Neural cell (in vitro differentiated cells): ENCODE data around the gene LRRC1.

Source experiments
- CTCF ChIP-seq: fragments of 450-650 bp; IDR thresholded peaks from 2 replicates; pipeline ENCODE4 v1.5.1; 2014; ENCODE audit warnings: antibody characterized with exemption, mild to moderate bottlenecking, moderate library complexity; ENCODE audit not compliant: poor library complexity, severe bottlenecking
- EP300 ChIP-seq: fragments of 450-650 bp; conservative IDR thresholded peaks from 2 replicates; pipeline ENCODE4 v1.6.1; 2014; ENCODE audit warnings: antibody characterized with exemption, mild to moderate bottlenecking, moderate library complexity; ENCODE audit not compliant: poor library complexity, severe bottlenecking
- MXI1 ChIP-seq: fragments of 450-650 bp; conservative IDR thresholded peaks from 2 replicates; pipeline ENCODE4 v1.6.1; 2014; ENCODE audit warnings: antibody characterized with exemption, mild to moderate bottlenecking; ENCODE audit not compliant: poor library complexity, severe bottlenecking
- SMC3 ChIP-seq: fragments of 450-650 bp; conservative IDR thresholded peaks from 2 replicates; pipeline ENCODE4 v1.6.1; 2014; ENCODE audit warnings: antibody characterized with exemption, mild to moderate bottlenecking, moderate library complexity; ENCODE audit not compliant: poor library complexity

- TF ChIP-seq EP300 (no peak), CTCF (no peak), MXI1 (no peak), SMC3 (no peak)
Measured at GRCh38 chr6:53768636-53769035, 26.2 kb upstream of the LRRC1 start.
